ENCODE data around the gene RPL35. TPM values are rescaled to one million over a fixed set of nuclear protein-coding genes. Genes with fewer than 3 reads are reported as not detected.

RPL35 gene
- polyA plus RNA-seq, 1 donor (not counting 4 experiments of a cell fraction or from before 2014, with no cell fraction given), result 3,325 TPM

GRCh38 chr9:124877021-124877782, 15.4 kb upstream of the RPL35 start:
- Histone ChIP-seq H3K9me3 (ENCODE audit: control insufficient read depth, low read depth, low read length) (no peaks in the 10 kb centered on the region), H3K36me3 (ENCODE audit: control insufficient read depth in 2 of 2, extremely low read depth in 1 of 2, insufficient read depth in 2 of 2, low read length in 2 of 2) (peaks cover 36 to 67% of the 10 kb centered on the region in 2 experiments), H3K4me1 (ENCODE audit: control insufficient read depth, extremely low read depth, insufficient read depth, low read length) (peaks cover 18% of the 10 kb centered on the region), H3K27ac (ENCODE audit: control insufficient read depth, insufficient read depth, low read length) (no peak overlapping the region), H2AFZ (ENCODE audit: control insufficient read depth, low read length) (no peak overlapping the region), H3K27me3 (ENCODE audit: control insufficient read depth, extremely low read depth, insufficient read depth, low read length) (no peaks in the 10 kb centered on the region), H3K9ac (ENCODE audit: control insufficient read depth, extremely low read depth, insufficient read depth, low read length) (no peak overlapping the region), H3K4me3 (ENCODE audit: control insufficient read depth in 2 of 3, extremely low read depth in 1 of 3, insufficient read depth in 2 of 3, low read depth in 1 of 3, low read length in 3 of 3) (no peak overlapping the region), H3K9me1 (ENCODE audit: control insufficient read depth, extremely low read depth, insufficient read depth, low read length) (no peaks in the 10 kb centered on the region), H4K20me1 (ENCODE audit: control insufficient read depth, extremely low read depth, insufficient read depth, low read length) (peaks cover 16% of the 10 kb centered on the region), H3K79me2 (ENCODE audit: control insufficient read depth, insufficient read depth, low read length) (peaks cover 41% of the 10 kb centered on the region), H3K4me2 (ENCODE audit: control insufficient read depth, extremely low read depth, insufficient read depth, low read depth, low read length) (no peak overlapping the region)
- no peak for FAIRE-seq
- no peak for TF ChIP-seq EZH2 (IDR thresholded peaks at IDR 0.05; ENCODE audit: low read length)
- TF ChIP-seq, protein P1, sequence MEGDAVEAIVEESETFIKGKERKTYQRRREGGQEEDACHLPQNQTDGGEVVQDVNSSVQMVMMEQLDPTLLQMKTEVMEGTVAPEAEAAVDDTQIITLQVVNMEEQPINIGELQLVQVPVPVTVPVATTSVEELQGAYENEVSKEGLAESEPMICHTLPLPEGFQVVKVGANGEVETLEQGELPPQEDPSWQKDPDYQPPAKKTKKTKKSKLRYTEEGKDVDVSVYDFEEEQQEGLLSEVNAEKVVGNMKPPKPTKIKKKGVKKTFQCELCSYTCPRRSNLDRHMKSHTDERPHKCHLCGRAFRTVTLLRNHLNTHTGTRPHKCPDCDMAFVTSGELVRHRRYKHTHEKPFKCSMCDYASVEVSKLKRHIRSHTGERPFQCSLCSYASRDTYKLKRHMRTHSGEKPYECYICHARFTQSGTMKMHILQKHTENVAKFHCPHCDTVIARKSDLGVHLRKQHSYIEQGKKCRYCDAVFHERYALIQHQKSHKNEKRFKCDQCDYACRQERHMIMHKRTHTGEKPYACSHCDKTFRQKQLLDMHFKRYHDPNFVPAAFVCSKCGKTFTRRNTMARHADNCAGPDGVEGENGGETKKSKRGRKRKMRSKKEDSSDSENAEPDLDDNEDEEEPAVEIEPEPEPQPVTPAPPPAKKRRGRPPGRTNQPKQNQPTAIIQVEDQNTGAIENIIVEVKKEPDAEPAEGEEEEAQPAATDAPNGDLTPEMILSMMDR (optimal IDR thresholded peaks at IDR 0.05 in 1 of 3, IDR thresholded peaks at IDR 0.05 in 1 of 3, conservative IDR thresholded peaks at IDR 0.05 in 1 of 3; ENCODE audit: extremely low read depth in 1 of 3, insufficient read depth in 2 of 3, low read length in 3 of 3), result no peak
- no peak for DNase-seq (ENCODE audit: low read depth, low spot score)
- dilution Hi-C loops (cut with MboI; ENCODE audit: extremely low pct_ligation_motif_present, low sequenced_read_pairs), result no loop called here

DNA sequence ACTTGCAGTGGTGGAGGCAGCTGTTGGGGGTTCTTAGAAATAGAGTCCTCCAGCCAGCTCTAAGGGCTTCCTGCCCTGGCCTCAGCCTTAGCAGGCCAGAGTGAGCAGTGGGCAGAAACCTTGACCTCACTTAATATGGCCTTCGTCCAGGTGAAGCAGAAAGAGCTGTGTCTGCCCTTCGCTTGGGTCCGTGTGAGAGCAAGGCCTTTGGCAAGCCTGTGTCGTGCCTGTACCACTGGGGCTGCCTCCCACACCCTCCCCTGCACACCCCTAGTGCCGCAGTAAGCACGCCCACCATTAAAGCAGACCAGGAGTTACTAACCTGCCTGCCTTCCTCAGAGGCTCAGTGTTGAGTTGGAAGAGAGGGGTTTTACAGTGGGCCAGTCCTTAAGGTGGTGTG, 13.7 kb upstream of the RPL35 start:
- Histone ChIP-seq H3K4me3 (ENCODE audit: control insufficient read depth in 2 of 3, extremely low read depth in 1 of 3, insufficient read depth in 2 of 3, low read depth in 1 of 3, low read length in 3 of 3) (no peak overlapping the region), H3K79me2 (ENCODE audit: control insufficient read depth, insufficient read depth, low read length) (peaks cover 57% of the 10 kb centered on the region), H3K27ac (ENCODE audit: control insufficient read depth, insufficient read depth, low read length) (no peak overlapping the region), H3K27me3 (ENCODE audit: control insufficient read depth, extremely low read depth, insufficient read depth, low read length) (no peaks in the 10 kb centered on the region), H3K4me2 (ENCODE audit: control insufficient read depth, extremely low read depth, insufficient read depth, low read depth, low read length) (no peak overlapping the region), H3K9me3 (ENCODE audit: control insufficient read depth, low read depth, low read length) (no peaks in the 10 kb centered on the region), H2AFZ (ENCODE audit: control insufficient read depth, low read length) (no peak overlapping the region), H3K36me3 (ENCODE audit: control insufficient read depth in 2 of 2, extremely low read depth in 1 of 2, insufficient read depth in 2 of 2, low read length in 2 of 2) (peaks cover 38 to 73% of the 10 kb centered on the region in 2 experiments), H3K4me1 (ENCODE audit: control insufficient read depth, extremely low read depth, insufficient read depth, low read length) (peaks cover 35% of the 10 kb centered on the region), H3K9ac (ENCODE audit: control insufficient read depth, extremely low read depth, insufficient read depth, low read length) (no peak overlapping the region), H4K20me1 (ENCODE audit: control insufficient read depth, extremely low read depth, insufficient read depth, low read length) (peaks cover 24% of the 10 kb centered on the region), H3K9me1 (ENCODE audit: control insufficient read depth, extremely low read depth, insufficient read depth, low read length) (peaks cover 2% of the 10 kb centered on the region)
- dilution Hi-C loops (cut with MboI; ENCODE audit: extremely low pct_ligation_motif_present, low sequenced_read_pairs), result no loop called here
- FAIRE-seq, result no peak
- TF ChIP-seq, protein P1 (optimal IDR thresholded peaks at IDR 0.05 in 1 of 3, IDR thresholded peaks at IDR 0.05 in 1 of 3, conservative IDR thresholded peaks at IDR 0.05 in 1 of 3; ENCODE audit: extremely low read depth in 1 of 3, insufficient read depth in 2 of 3, low read length in 3 of 3), result no peak
- TF ChIP-seq EZH2 (IDR thresholded peaks at IDR 0.05; ENCODE audit: low read length), result no peak
- DNase-seq (ENCODE audit: low read depth, low spot score), result no peak
